Activated naive CD8-positive, alpha-beta T cell treated with anti-CD3 and anti-CD28 coated beads, Interleukin-2, amount 50 U/mL, for 16 hours (primary cell): ENCODE measurements around the gene GALNT2.

ENCODE experiments used
- DNase-seq: peaks from one replicate; pipeline ENCODE4 v3.0.0-alpha.2; 2020; ENCODE audit warnings: low read depth, low spot score

The GALNT2 gene

GRCh38 chr1:230232371-230232771 is 165.3 kb downstream of the GALNT2 start:
- no peak for DNase-seq

DNA sequence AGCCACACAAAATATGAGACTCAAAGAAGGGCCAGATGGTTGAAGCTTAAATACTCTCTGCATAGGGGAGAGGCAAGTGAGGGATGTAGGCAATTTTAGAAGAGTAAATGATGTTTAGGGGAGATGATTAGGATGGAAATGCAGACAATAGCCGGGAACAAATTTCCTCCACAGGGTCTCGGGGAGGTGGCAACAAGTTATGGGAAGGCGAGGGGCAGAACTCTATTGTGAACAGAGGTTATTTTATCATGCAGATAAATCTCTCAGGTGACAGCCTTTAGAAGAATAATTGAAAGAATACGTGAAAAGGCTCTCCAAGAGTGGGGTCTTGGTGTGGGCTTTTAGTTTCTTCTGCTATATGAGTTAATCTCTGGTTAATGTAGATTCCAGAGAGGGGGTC is 166.7 kb downstream of the GALNT2 start:
- no peak for DNase-seq

DNA sequence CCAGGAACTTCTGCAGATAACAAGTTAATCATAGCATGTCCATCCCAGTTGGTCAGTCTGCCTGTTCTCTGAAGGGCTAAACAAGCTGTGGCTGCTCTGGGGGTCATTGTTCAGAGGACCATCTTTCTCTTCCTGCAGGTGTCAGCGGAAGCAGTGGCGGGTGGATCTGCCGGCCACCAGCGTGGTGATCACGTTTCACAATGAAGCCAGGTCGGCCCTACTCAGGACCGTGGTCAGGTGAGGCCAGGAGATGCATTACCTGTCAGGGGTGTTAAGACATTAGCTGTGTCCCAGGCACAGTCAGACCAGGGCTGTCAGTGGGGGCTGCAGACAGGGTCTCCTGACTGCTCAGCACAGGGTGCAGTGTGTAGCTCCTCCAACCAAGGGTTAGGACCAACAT is 168.8 kb downstream of the GALNT2 start:
- DNase-seq = no peak

DNA sequence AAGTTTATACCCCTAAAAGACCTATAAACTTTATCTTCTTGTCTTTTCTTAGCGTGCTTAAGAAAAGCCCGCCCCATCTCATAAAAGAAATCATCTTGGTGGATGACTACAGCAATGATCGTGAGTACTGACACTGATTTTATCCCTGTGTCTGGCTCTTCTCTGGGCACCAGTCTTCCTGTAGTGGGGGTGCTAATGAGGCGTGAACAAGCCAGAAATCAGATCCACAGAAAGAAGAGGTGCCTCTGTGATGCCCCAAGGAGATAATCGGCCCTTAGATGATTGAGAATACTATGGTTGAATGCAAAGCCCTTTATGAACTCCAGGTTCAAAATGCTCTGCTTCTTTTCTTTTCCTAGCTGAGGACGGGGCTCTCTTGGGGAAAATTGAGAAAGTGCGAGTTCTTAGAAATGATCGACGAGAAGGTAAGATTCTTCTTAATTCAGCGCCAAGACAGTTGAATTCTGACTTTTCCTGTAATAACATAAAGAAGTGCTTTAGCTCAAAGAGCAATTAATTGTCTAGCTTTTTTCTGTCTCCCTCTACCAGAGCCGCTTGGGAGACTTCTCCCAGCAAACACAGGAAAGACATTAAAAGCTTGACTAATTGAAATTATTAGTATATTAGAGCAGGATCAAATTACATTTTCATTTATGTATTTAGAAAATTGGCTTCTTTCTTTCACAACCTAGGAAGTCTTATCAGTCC is 169.4 kb downstream of the GALNT2 start:
- DNase-seq = no peak

DNA sequence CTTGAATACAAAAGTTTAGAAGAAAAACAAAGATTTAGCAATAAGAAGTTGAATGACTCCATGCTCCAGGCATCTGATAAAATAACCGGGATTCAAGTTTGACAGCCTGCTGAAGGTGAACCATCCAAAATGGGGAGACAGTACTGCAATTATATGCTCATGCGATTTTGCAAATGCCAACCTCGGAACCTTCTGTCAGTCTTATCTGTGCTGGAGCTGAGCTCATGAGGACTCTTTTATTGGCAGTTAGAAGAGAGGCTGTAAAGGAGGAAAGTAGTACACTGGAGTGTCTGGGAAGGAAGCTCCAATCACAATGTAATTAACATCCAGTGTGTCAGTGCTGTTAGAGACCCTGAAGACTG is 170.0 kb downstream of the GALNT2 start:
- no peak for DNase-seq

GRCh38 chr1:230237805-230238204 is 170.8 kb downstream of the GALNT2 start:
- no peak for DNase-seq

DNA sequence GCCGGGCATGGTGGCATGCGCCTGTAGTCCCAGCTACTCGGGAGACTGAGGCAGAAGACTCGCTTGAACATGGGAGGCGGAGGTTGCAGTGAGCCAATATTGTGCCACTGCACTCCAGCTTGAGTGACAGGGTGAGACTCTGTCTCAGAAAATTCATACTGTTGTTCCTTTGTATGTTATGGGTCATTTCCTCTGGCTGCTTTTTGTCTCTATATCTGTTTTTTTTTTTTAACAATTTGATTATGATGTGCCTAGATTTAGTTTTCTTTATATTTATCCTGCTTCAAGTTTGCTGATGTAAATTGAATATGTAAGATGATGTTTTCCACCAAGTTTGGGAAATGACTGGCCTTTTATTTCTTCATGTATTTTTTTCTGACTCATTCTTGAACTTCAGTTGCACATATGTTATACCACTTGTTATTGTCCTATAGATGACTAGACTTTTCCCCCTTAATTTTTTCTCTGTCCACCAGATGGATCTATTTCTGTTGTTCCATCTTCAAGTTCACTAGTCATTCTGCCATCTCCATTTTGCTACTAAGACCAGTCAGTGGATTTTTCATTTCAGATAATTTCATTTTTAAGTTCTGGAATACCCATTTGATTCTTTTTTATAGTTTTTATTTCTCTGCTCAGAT is 173.5 kb downstream of the GALNT2 start:
- no peak for DNase-seq

DNA sequence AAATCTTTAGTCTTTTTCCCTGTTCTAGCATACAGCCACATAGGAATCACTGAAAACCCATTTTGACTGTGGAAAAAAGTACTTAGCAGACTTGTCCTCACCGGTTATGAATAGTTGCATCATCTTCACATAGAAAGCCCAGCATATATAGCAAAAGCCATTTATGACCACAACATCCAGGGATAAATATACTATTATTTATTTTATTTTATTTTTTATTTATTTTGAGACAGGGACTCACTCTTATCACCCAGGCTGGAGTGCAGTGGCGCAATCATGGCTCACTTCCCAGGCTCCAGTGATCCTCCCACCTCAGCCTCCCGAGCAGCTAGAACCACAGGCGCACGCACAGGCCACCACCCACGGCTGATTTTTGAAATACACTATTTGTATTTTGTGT is 175.3 kb downstream of the GALNT2 start:
- no peak for DNase-seq

DNA sequence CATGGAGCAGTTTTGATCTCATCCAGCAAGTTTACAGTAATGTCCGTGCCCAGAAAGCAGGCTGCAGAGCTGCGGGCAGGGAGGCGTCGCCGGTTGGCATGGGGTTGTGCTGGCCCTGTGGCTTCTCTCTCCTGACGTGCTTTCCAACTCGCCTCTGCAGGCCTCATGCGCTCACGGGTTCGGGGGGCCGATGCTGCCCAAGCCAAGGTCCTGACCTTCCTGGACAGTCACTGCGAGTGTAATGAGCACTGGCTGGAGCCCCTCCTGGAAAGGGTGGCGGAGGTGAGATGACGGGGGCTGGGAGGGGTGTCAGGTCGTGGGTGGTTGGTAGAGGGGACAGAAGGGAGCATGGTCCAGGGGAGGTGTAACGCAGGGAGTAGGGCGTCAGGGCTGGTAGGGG is 176.1 kb downstream of the GALNT2 start:
- DNase-seq = no peak

DNA sequence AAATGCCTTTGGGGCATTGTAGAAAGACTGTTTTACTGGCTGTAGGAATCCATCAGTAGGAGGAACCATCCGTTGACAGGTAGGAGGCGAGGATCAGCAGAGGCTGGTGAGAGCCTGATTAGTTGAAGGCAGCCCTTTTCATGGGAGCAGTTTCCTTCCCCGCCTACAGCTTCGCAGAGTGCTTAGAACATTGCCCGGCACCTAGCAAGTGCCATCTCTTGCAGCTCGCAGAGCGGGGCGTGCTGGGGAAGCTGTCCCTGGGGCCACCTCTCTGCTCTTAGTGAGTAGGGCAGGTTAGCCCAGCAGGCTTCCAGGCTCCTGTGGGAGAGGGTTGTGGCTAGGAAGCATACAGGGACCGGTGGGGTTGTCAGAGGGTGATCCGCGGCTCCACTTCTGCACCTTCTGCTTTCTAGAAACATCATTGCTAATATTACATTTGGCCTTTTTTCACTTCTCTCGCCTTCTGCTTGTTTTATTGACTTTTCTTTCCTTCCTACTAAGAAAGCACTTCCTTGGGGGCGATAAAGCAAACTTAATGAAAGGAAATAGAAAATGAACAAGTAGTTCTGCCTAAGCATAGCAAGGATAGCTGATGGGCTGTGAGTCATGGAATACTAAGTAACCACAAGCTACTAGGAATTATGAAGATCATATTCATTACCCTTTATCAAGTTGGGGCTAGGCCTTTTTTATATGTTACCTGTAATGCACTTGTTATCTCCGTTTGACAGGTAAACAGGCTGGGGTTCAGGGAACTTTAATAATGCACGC is 176.7 kb downstream of the GALNT2 start:
- DNase-seq = no peak

DNA sequence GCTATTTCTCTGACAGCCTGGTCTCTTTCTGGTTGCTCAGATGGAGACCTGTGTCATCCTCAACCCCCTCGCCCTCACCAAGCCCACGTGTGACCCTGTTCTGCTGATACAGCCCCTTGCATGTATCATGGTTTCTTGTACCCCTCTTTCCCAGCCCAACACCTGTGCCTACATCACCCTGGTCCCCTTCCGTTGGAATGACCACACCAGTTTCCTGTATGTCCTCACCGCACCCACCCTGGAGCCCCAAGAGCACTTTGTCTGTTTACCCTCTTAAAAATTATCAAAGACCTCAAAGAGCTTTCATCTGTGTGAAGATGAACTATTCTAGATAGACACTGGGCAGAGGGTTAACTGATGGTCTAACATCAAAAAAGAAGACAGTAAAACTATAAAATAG is 179.5 kb downstream of the GALNT2 start:
- DNase-seq = no peak

DNA sequence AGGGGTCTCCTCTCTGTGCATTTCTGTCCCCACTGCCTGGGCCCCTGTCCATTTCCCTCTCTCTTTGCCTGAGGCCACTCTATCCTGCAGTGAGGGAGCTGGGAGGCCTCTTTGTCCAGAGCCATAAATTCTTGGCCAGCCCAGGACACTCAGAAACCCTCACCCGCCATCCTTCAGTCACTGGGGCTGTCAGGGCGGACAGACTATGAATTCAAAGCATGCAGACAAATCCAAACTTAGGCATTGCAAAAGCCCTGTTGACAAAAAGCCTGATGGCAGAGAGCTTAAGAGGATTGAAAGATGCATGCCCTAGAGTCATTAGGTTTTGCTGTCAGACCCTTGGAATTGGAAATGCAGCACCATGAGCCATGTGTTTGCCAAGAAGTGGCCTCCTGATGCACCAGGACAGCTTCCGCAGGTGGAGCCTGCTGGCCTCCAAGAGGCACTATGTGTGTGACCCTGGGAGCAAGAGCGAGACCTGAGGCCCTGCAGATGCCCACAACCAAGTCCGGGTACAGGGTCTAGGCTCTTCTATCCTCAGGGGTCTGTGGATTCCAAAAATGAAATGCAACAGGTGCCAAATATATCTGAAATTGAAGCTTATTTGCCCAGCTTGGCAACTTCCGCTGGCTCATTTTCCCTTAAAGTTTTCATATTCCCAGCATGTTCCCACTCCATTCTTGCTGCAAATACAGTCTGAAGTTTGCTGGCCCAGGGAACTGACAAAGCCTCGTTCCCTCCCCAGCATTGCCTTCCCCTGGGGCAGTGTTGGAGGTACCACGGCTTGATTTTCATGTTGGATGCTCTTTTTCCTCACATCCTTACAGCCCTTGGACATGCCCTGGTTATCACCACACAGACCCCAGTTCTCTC is 181.2 kb downstream of the GALNT2 start:
- no peak for DNase-seq

DNA sequence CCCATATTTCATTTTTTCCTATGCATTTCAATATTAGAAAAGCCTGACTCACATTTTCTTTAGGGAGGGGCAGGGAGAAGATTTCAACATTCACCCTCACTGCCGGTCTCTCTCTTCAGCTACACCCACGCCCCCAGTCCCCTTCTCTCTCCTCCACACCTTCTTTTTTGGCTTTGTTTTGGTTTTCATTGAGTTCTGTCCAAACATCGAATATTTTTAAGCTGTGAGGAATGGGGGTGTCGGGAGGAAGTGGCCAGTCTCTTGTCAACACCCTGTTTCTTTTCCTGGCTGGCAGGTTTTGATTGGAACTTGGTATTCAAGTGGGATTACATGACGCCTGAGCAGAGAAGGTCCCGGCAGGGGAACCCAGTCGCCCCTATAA is 181.8 kb downstream of the GALNT2 start:
- no peak for DNase-seq

DNA sequence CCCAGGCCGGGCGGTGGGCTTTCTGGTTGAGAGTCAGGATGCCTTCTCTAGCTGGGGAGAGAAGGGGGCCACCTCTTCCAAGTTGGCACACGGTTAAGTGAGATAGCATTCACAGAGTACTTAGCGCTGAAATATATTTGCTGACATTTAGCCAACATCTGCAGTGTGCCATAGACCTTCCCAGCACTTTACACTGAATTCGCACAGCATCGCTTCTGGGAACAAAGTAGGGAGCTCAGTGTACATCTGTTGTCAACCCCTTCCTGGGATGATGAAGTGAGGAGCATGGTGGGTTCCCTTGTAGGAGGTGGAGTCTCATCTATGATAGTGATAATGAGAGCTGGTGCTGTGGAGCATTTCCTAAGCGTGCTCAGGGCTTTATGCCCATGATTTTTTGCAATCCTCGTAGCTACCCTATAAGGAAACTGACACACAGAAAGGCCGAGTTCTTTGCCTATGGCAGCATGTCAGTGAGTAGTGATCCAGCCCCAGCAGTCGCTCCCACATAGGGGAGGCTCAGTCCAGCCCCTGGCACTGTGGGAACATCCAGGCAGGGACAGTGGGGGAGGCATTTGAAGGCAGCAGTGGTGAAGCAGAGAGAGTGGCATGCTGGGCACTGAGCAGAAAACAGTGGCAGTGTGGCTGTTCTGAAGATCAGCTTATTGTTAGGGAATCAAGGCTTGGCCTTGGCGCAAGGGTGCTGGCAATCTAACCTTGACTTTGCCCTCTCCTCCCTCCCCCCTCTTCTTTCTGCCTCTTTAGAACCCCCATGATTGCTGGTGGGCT is 182.8 kb downstream of the GALNT2 start:
- DNase-seq = no peak

GRCh38 chr1:230250666-230251065 is 183.6 kb downstream of the GALNT2 start:
- DNase-seq = no peak

DNA sequence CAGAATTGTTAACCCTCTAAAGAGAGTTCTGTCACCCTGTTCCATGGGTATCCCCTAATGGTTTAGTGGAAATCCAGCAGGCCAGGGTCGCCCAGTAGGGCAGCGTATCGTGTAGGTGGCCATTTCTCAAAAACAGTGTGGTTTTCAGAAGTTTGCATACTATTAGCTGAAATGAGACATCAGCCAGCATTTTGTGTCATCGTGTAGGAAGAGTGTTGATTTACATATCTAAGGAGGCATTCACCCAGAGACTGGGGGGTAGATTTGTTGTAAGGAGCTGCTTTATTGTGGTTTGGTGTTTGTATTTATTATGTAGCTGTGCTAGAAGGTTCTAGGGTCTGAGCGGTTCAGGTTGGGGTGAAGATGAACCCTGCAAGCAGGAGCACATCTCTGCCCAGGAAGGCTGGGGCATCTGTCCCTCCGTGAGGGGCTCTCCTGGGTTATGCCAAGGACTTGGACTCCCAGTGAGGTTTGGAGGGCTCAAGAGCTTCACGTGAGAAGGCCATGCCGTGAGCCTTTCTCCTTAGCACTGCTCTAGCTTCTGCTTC is 184.7 kb downstream of the GALNT2 start:
- DNase-seq = no peak

DNA sequence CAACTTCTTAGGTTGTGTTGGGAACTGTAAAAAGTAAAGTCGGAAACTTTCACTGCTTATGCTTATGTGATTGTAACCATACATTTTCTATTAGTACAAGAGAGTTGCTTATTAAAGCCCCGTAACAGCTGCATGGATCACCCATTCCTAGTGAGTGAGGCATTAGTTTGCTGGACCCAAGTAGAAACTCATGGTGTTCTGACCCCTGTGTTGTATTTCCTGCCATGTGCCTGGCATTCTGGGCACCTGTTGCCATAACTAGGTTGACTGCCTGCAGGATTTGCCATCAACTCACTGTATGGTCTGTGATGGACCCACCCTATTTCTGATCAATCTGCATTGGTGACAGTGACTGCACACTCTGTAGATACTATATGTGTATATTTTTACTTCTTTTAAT is 186.1 kb downstream of the GALNT2 start:
- DNase-seq = no peak

DNA sequence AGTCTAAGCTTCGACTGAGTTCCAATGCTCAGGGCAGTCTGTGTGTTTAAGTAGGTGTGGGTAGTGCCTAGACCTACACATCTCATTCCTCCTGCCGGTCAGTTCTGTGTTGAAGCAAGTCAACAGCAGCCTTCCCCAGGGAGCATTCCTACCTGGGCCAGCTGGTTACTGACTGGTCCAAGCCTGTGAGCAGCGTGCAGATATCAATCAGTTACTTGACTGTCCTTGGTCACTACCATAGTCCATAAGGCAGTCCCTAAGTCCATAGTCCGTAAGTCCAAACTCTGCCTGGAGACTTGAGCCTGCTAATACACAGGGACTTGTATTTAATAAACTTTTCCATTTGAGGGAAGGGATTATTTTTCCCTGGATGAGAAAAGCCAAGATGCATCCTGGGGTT is 187.2 kb downstream of the GALNT2 start:
- no peak for DNase-seq

- DNase-seq = no peak
Observed at GRCh38 chr1:230255116-230255515, 188.1 kb downstream of the GALNT2 start.

- no peak for DNase-seq
Observed at GRCh38 chr1:230255991-230256390, 189.0 kb downstream of the GALNT2 start.

DNA sequence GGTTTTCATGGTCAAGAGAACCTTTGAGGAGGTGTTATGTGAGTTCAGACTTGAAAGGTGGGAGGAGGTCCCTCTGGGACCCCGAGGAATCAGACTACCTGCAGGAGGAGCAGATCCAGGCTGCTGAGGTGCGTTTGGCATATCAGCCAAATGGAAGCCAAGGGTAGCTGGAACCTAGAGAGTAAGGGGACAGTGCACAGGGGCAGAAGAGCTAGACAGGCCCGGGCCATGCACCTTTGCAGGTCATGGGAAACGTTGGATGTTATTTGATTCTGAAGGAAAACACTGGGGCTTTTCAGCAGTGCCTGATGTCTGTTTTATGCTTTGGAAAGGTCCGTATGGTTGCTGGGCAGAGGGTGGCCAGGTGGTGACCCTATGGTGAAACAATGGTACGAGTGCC is 189.9 kb downstream of the GALNT2 start:
- no peak for DNase-seq
